ENCODE data around the gene CCDC134.

Gene CCDC134

DNA sequence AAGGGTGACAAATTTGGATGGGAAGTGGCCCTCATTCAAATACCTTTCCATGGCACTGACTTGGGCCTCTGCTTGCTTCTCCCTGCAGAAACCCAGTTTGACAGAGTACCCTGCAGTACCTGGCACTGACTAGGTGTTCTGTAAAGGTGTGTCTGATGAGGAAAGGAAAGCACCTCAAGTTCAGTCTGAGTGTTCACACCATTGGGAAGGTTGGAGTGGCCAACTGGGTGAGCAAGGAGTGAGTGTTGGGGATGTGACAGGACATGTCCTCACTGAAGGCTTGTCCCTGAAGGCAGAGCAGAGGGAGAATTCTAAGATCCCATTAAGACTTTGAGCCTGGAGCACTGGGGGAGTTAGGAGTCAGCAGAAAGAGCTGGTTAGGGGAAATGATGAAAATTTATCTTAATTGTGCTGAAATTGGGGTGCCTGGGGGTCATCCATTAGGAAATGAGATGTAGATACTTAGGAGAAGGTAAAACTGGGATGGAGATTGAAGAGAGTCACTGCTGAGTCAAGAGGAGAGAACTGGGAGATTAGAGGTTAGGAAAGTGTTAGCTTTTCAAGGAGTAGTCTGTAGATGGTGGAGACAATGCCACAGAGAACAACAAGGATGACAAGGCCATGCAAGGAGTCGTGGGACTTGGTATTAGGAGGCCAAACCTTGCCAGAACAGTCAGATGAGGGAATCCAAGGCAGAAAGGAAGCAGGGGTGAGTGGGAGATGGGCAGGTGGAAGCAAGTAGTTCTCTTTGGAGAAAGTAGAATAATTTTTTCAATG is 38.6 kb downstream of the CCDC134 start:
- TF ChIP-seq, protein P1, sequence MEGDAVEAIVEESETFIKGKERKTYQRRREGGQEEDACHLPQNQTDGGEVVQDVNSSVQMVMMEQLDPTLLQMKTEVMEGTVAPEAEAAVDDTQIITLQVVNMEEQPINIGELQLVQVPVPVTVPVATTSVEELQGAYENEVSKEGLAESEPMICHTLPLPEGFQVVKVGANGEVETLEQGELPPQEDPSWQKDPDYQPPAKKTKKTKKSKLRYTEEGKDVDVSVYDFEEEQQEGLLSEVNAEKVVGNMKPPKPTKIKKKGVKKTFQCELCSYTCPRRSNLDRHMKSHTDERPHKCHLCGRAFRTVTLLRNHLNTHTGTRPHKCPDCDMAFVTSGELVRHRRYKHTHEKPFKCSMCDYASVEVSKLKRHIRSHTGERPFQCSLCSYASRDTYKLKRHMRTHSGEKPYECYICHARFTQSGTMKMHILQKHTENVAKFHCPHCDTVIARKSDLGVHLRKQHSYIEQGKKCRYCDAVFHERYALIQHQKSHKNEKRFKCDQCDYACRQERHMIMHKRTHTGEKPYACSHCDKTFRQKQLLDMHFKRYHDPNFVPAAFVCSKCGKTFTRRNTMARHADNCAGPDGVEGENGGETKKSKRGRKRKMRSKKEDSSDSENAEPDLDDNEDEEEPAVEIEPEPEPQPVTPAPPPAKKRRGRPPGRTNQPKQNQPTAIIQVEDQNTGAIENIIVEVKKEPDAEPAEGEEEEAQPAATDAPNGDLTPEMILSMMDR (IDR thresholded peaks at IDR 0.05; ENCODE audit: low read depth, low read length) = no peak
- no peak for DNase-seq (ENCODE audit: extremely low read depth, low read depth)

DNA sequence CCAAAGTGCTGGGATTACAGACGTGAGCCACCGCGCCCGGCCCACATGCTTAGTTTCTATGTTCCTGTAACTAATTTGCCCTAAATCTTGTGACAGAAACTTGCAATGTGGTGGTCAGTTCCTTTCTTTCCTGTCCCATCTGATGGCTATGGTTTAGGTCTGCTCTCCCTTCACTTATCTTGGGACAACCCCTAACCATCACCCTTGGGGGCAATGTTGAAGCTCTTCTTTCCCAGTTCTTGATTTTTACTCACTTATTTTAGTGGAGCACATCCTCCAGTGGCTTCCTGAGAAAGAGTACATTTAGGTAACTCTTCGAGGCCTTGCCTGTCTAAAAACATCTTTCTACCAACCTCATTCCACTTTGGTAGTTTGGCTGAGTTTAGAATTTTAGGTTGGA is 39.7 kb downstream of the CCDC134 start:
- TF ChIP-seq, protein P1 (IDR thresholded peaks at IDR 0.05; ENCODE audit: low read depth, low read length) = no peak
- DNase-seq (ENCODE audit: extremely low read depth, low read depth) = no peak

DNA sequence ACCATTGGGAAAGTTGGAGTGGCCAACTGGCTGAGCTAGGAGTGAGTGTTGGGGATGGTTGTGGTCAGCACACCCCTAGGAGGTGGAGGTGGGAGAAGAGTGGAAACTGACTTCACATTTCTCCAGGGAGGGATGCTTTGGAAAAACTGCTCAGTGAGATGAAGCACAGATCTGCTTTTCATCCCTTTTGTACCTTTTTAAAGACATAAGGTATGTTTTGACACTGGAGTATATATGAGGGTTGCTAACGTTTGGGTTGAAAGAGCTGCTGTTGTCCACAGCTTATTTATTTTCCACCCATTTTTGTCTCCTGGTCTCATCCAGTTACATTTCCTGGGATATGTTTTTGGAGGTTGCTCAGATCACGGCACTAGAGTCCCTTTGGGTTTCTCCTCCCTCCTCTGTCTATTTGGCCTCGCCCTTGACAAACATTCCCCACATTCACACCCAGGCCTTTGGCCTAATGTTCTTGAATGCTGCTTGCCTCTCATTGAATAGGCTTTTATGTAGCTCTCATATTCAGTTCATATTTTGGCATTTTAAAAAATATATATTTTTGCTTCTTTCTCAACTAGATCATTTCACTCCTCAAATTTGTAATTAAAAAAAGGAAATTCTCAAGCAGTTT is 40.7 kb downstream of the CCDC134 start:
- TF ChIP-seq, protein P1 (IDR thresholded peaks at IDR 0.05; ENCODE audit: low read depth, low read length) = no peak
- DNase-seq (ENCODE audit: extremely low read depth, low read depth) = no peak

DNA sequence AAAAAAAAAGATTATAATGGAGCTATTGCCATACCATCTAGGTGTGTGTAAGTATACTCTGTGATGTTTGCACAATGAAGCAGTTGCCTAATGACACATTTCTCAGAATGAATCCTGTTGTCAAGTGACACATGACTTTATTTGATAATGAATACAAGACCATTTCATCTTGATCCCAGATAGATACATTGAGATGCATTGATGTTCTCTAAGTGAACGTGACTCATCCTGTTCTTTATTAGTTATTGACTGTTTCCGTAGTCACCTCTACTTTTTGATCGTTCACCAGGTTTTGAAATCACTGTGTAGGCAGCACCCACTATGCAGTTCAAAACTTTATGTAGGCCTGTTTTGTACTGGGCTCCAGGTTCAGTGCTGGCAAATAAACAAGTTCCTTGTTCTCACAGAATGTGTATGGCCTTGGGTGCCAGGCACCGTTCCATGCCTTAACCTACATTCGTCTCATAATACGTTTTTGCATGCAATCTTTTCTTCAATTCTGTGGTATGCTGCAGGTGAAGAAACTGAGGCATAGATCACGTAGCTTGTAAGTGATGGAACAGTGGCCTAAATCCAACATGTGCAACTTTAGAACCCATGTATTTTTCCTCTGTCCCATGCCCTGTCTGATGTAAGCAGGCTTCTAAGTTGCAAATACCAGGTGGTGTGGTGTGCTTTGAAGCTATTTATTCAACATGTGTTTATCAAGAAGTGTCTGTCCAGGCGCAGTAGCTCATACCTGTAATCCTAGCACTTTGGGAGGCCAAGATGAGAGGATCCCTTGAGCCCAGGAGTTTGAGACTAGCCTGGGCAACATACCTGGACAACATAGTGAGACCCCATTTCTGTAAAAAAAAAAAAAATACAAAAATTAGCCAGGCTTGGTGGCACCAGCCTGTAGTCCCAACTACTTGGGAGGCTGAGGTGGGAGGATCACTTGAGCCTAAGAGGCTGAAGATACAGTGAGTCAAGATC is 42.8 kb downstream of the CCDC134 start:
- DNase-seq (ENCODE audit: extremely low read depth, low read depth) = no peak
- TF ChIP-seq, protein P1 (IDR thresholded peaks at IDR 0.05; ENCODE audit: low read depth, low read length) = no peak

DNA sequence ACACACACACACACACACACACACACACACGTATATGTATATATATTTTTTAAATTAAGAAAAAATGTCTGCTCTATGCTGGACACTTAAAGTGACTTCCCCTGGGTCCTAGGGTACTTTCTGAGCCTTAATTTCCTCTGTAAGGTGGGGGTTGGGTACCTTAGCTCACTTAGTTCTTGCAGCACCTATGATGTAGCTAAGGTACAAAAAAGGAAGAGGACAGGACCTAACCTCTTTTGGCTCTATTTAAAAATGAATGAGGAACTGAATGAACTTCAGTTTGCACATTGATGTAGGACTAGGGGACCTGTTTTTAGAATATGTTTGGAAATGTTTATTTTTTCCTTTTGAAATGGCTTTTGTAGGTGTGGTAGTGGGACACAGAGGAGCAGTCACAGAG is 43.6 kb downstream of the CCDC134 start:
- no peak for DNase-seq (ENCODE audit: extremely low read depth, low read depth)
- TF ChIP-seq, protein P1 (IDR thresholded peaks at IDR 0.05; ENCODE audit: low read depth, low read length) = no peak

DNA sequence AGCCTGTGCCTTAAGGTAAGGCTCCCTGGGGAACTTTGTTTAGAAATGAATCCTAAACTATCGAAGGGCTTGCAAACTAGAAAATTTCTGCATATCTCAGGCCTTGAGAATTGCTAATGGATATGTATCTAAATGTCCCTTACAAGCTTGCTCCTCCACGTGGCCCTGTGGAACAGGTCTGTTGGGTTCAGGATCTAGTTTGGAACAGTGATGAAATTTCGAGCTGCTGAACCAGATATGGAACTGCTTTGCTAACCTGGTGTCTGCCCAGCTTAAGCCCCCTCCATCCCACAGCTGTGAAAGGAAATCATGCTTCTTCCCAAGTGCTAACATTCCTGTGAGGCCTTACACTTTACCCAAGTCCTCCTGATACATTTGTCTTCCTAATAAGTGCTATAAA is 44.0 kb downstream of the CCDC134 start:
- no peak for DNase-seq (ENCODE audit: extremely low read depth, low read depth)
- TF ChIP-seq, protein P1 (IDR thresholded peaks at IDR 0.05; ENCODE audit: low read depth, low read length) = no peak

Data from AG09319 (cell line).